ENCODE data around the gene PAQR6.

PAQR6 gene

DNA sequence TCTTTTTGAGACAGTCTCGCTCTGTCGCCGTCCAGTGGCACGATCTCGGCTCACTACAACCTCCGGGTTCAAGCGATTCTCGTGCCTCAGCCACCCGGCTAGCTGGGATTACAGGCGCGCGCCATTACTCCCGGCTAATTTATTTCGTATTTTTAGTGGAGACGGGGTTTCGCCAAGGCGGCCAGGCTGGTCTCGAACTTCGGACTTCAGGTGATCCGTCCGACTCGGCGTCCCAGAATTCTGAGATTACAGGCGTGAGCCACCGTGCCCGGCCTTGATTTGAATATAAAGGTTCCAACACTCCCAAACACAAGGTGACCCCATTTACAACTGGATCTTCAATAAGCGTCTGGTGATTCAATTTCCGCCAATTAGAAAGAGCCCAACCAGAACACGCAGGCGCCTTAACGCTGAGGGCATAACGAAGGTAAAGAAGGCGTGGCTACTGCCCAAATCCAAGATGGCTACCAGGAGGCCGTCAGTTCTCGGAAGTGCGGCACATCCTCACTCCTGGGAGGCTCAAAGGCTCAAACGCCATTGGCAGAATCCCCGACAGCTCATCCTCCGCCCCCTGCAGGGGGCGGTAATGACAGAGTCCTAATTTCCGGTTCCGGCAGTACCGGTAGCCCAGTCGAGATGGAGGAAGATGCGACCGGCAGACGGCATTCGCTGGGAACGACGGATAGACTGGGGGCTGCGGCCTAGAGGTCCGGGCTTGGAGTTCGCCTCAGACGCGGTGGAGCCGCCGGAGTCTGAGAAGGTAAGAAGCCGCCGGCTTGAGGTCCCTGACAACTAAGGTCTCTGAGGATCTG, 54.2 kb downstream of the PAQR6 start, which contains the start of gene SLC25A44:
SLC25A44 (plus strand) TSS at position 617 of the 812 bp plus-strand sequence. CDS start 5,744 bp downstream, outside the sequence.
- DNase-seq (ENCODE audit: low spot score) = peak; percentile 98

Data from AG08395 (cell line).